ENCODE results near the gene TANC1. TPM values are rescaled to one million over a fixed set of nuclear protein-coding genes. Genes with fewer than 3 reads are reported as not detected.

The TANC1 gene
- total and polyA plus RNA-seq, 2 donors (not counting 3 experiments of a cell fraction or from before 2014, with no cell fraction given): 58.9 to 99.4 TPM

- Histone ChIP-seq H3K9me1 (replicated peaks; ENCODE audit: control insufficient read depth, extremely low read depth, insufficient read depth, low read length) (no peaks in the 10 kb centered on the region), H3K4me1 (ENCODE audit: control insufficient read depth, extremely low read depth, insufficient read depth, low read length) (peaks cover 42% of the 10 kb centered on the region), H3K36me3 (ENCODE audit: control insufficient read depth in 2 of 2, extremely low read depth in 1 of 2, insufficient read depth in 2 of 2, low read length in 2 of 2) (peaks cover 5 to 24% of the 10 kb centered on the region in 2 experiments), H3K4me3 (replicated peaks in 1 of 3; ENCODE audit: insufficient read depth in 1 of 3, low read depth in 1 of 3, low read length in 3 of 3) (no peak overlapping the region), H3K27ac (ENCODE audit: insufficient read depth, low read depth, low read length) (no peak overlapping the region), H3K4me2 (ENCODE audit: insufficient read depth, low read length) (no peak overlapping the region), H3K9ac (replicated peaks; ENCODE audit: extremely low read depth, insufficient read depth, low read length) (no peak overlapping the region), H4K20me1 (replicated peaks; ENCODE audit: control insufficient read depth, extremely low read depth, insufficient read depth, low read length) (no peaks in the 10 kb centered on the region), H3K9me3 (replicated peaks; ENCODE audit: control insufficient read depth, insufficient read depth, low read length) (no peaks in the 10 kb centered on the region), H2AFZ (ENCODE audit: low read depth, low read length) (no peak overlapping the region), H3K79me2 (ENCODE audit: control insufficient read depth, insufficient read depth, low read length) (peaks cover 7% of the 10 kb centered on the region), H3K27me3 (ENCODE audit: control insufficient read depth in 2 of 2, insufficient read depth in 2 of 2, low read length in 2 of 2) (no peaks in the 10 kb centered on the region)
- intact Hi-C loops (cut with micrococcal nuclease): no loop called here
- FAIRE-seq (peak; percentile 71), DNase-seq (ENCODE audit: low read depth, low spot score) (peak; percentile 44)
- POLR2A ChIA-PET: no interaction called here
- dilution Hi-C loops (cut with MboI; ENCODE audit: extremely low pct_ligation_motif_present, low sequenced_read_pairs): no loop called here
- no peak for TF ChIP-seq MYC (IDR thresholded peaks at IDR 0.05; ENCODE audit: low read depth, low read length)
- TF ChIP-seq, protein P1, sequence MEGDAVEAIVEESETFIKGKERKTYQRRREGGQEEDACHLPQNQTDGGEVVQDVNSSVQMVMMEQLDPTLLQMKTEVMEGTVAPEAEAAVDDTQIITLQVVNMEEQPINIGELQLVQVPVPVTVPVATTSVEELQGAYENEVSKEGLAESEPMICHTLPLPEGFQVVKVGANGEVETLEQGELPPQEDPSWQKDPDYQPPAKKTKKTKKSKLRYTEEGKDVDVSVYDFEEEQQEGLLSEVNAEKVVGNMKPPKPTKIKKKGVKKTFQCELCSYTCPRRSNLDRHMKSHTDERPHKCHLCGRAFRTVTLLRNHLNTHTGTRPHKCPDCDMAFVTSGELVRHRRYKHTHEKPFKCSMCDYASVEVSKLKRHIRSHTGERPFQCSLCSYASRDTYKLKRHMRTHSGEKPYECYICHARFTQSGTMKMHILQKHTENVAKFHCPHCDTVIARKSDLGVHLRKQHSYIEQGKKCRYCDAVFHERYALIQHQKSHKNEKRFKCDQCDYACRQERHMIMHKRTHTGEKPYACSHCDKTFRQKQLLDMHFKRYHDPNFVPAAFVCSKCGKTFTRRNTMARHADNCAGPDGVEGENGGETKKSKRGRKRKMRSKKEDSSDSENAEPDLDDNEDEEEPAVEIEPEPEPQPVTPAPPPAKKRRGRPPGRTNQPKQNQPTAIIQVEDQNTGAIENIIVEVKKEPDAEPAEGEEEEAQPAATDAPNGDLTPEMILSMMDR (IDR thresholded peaks at IDR 0.05; ENCODE audit: extremely low read depth in 1 of 2, insufficient read depth in 1 of 2, low read depth in 1 of 2, low read length in 2 of 2): peak; percentile 43 to 47
- CTCF ChIA-PET: interaction anchor here (1.1 to 2.8 kb wide), 5 partner anchors 16 to 67 kb away, joined by 3 to 11 read pairs (median 4); no protein-coding TSS in a partner anchor
- BruUV-seq (replicated peaks): no TSS peak
These were observed 217.1 kb downstream of the TANC1 start for GRCh38 chr2:159185401-159186130.

DNA sequence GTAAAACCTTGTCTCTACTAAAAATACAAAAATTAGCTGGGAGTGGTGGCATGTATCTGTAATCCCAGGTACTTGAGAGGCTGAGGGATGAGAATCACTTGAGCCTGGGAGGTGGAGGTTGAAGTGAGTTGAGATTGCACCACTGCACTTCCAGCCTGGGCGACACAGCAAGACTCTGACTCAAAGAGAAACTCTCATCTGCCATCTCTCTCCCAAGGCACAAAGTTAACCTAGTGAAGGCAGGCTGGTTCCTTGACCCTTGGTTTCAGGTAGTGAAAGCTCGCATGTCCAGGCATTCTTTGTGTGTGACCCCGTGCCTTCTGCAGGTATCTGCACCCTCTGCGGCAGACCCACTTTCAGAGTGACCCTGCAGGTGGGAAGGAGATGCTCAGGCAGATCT lies 218.0 kb downstream of the TANC1 start:
- Histone ChIP-seq H3K36me3 (ENCODE audit: control insufficient read depth in 2 of 2, extremely low read depth in 1 of 2, insufficient read depth in 2 of 2, low read length in 2 of 2) (peaks cover 5 to 32% of the 10 kb centered on the region in 2 experiments), H4K20me1 (replicated peaks; ENCODE audit: control insufficient read depth, extremely low read depth, insufficient read depth, low read length) (no peaks in the 10 kb centered on the region), H3K79me2 (ENCODE audit: control insufficient read depth, insufficient read depth, low read length) (peaks cover 7% of the 10 kb centered on the region), H3K4me3 (replicated peaks in 1 of 3; ENCODE audit: insufficient read depth in 1 of 3, low read depth in 1 of 3, low read length in 3 of 3) (no peak overlapping the region), H2AFZ (ENCODE audit: low read depth, low read length) (no peak overlapping the region), H3K4me2 (ENCODE audit: insufficient read depth, low read length) (no peak overlapping the region), H3K9me3 (replicated peaks; ENCODE audit: control insufficient read depth, insufficient read depth, low read length) (no peaks in the 10 kb centered on the region), H3K9me1 (replicated peaks; ENCODE audit: control insufficient read depth, extremely low read depth, insufficient read depth, low read length) (no peaks in the 10 kb centered on the region), H3K27ac (ENCODE audit: insufficient read depth, low read depth, low read length) (no peak overlapping the region), H3K27me3 (ENCODE audit: control insufficient read depth in 2 of 2, insufficient read depth in 2 of 2, low read length in 2 of 2) (no peaks in the 10 kb centered on the region), H3K9ac (replicated peaks; ENCODE audit: extremely low read depth, insufficient read depth, low read length) (no peak overlapping the region), H3K4me1 (ENCODE audit: control insufficient read depth, extremely low read depth, insufficient read depth, low read length) (peaks cover 42% of the 10 kb centered on the region)
- intact Hi-C loops (cut with micrococcal nuclease) (no loop called here), dilution Hi-C loops (cut with MboI; ENCODE audit: extremely low pct_ligation_motif_present, low sequenced_read_pairs) (no loop called here)
- TF ChIP-seq JUN (IDR thresholded peaks at IDR 0.05; ENCODE audit: borderline replicate concordance, insufficient read depth, insufficient read length, low read depth) (no peak), EZH2 (IDR thresholded peaks at IDR 0.05; ENCODE audit: borderline replicate concordance, low read depth, low read length, severe bottlenecking) (no peak), MYC (IDR thresholded peaks at IDR 0.05; ENCODE audit: low read depth, low read length) (no peak), GATA2 (IDR thresholded peaks at IDR 0.05; ENCODE audit: insufficient read depth, insufficient read length, low read depth, low read length) (no peak), MAX (IDR thresholded peaks at IDR 0.05; ENCODE audit: insufficient read depth, insufficient read length) (no peak), FOS (IDR thresholded peaks at IDR 0.05; ENCODE audit: borderline replicate concordance, insufficient read depth, low read length) (no peak), POLR2AphosphoS5 (IDR thresholded peaks at IDR 0.05; ENCODE audit: insufficient read depth, low read depth, low read length) (no peak), POLR2A (IDR thresholded peaks at IDR 0.05; ENCODE audit: low read depth, low read length) (no peak)
- TF ChIP-seq, protein P1 (IDR thresholded peaks at IDR 0.05; ENCODE audit: extremely low read depth in 1 of 2, insufficient read depth in 1 of 2, low read depth in 1 of 2, low read length in 2 of 2): no peak
- POLR2A ChIA-PET: interaction anchor here (0.6 kb wide), 1 partner anchor 87 kb away, joined by 13 read pairs; no protein-coding TSS in a partner anchor
- FAIRE-seq (no peak), DNase-seq (ENCODE audit: low read depth, low spot score) (no peak)
- CTCF ChIA-PET: interaction anchor here (2.8 kb wide), 1 partner anchor 68 kb away, joined by 11 read pairs; no protein-coding TSS in a partner anchor
- no TSS peak for BruUV-seq (replicated peaks)
